BLaER1 treated with 17β-estradiol and CSF1 and Interleukin-3, amounts not matched to agents 10 nM and 100 nM (cell line): Measurements from ENCODE around the gene SH3PXD2A.

Experiments used
- H3K27ac ChIP-seq, 11 experiments: shearing (Covaris generic); formaldehyde crosslinking; 2 replicates each; pipeline ENCODE4 v1.8.1; 2022
- H3K27me3 ChIP-seq, 11 experiments: shearing (Covaris generic); formaldehyde crosslinking; 2 replicates each; pipeline ENCODE4 v1.8.1; 2022
- H3K36me3 ChIP-seq, 11 experiments: shearing (Covaris generic); formaldehyde crosslinking; 2 replicates each; pipeline ENCODE4 v1.8.1; 2022
- H3K4me1 ChIP-seq, 10 experiments: shearing (Covaris generic); formaldehyde crosslinking; 2 replicates each; pipeline ENCODE4 v1.8.1; 2022
- H3K4me2 ChIP-seq, 11 experiments: shearing (Covaris generic); formaldehyde crosslinking; 2 replicates each; pipeline ENCODE4 v1.8.1; 2022
- H3K4me3 ChIP-seq, 10 experiments: shearing (Covaris generic); formaldehyde crosslinking; 2 replicates each; pipeline ENCODE4 v1.8.1; 2022
- H3K9ac ChIP-seq, 11 experiments: shearing (Covaris generic); formaldehyde crosslinking; 2 replicates each; pipeline ENCODE4 v1.8.1; 2022
- H3K9me3 ChIP-seq, 11 experiments: shearing (Covaris generic); formaldehyde crosslinking; replicated peaks in 1 of 11; 2 replicates each; pipeline ENCODE4 v1.8.1; 2022
- H4K20me1 ChIP-seq, 11 experiments: shearing (Covaris generic); formaldehyde crosslinking; 2 replicates each; pipeline ENCODE4 v1.8.1; 2022
- Cebpa-rat ChIP-seq, 11 experiments: shearing (Covaris generic); IDR thresholded peaks; 2 replicates each; pipeline ENCODE4 v1.8.1; 2022

SH3PXD2A gene

GRCh38 chr10:103574097-103575061 is 281.0 kb downstream of the SH3PXD2A start:
- H3K4me2 ChIP-seq: no peak overlapping the region
- H3K36me3 ChIP-seq: no peaks in the 10 kb centered on the region
- H3K27me3 ChIP-seq: no peaks in the 10 kb centered on the region; a peak in 1 of 22 replicates
- H4K20me1 ChIP-seq: no peaks in the 10 kb centered on the region
- H3K4me3 ChIP-seq: no peak overlapping the region
- no peaks in the 10 kb centered on the region for H3K9me3 ChIP-seq
- no peak for TF ChIP-seq Cebpa-rat (IDR thresholded peaks at IDR 0.05)
- H3K9ac ChIP-seq: no peak overlapping the region
- H3K27ac ChIP-seq: no peak overlapping the region
- H3K4me1 ChIP-seq: peaks cover 0 to 46% (median 31%) of the 10 kb centered on the region in 10 experiments; a peak in 16 of 20 replicates

DNA sequence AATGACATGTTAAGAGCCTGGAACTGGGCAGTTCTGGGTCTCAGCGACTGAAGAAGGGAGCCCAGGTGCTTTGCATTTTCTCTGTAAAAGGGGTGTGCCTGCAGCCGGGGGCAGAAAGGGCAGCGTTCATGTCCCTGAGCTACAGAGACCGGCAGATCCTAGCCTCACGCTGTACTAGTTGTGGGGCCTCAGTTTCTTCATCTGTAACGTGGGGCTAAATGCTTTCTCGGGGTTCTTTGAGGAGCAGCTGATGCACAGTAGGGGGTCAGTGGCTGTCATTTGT is 282.2 kb downstream of the SH3PXD2A start:
- Histone ChIP-seq H4K20me1 (no peaks in the 10 kb centered on the region), H3K27ac (no peak overlapping the region), H3K9me3 (no peaks in the 10 kb centered on the region), H3K36me3 (no peaks in the 10 kb centered on the region), H3K4me2 (no peak overlapping the region), H3K4me1 (peaks cover 0 to 36% (median 27%) of the 10 kb centered on the region in 10 experiments; a peak in 16 of 20 replicates), H3K27me3 (no peaks in the 10 kb centered on the region; a peak in 1 of 22 replicates), H3K4me3 (no peak overlapping the region), H3K9ac (no peak overlapping the region)
- TF ChIP-seq Cebpa-rat (IDR thresholded peaks at IDR 0.05): no peak

DNA sequence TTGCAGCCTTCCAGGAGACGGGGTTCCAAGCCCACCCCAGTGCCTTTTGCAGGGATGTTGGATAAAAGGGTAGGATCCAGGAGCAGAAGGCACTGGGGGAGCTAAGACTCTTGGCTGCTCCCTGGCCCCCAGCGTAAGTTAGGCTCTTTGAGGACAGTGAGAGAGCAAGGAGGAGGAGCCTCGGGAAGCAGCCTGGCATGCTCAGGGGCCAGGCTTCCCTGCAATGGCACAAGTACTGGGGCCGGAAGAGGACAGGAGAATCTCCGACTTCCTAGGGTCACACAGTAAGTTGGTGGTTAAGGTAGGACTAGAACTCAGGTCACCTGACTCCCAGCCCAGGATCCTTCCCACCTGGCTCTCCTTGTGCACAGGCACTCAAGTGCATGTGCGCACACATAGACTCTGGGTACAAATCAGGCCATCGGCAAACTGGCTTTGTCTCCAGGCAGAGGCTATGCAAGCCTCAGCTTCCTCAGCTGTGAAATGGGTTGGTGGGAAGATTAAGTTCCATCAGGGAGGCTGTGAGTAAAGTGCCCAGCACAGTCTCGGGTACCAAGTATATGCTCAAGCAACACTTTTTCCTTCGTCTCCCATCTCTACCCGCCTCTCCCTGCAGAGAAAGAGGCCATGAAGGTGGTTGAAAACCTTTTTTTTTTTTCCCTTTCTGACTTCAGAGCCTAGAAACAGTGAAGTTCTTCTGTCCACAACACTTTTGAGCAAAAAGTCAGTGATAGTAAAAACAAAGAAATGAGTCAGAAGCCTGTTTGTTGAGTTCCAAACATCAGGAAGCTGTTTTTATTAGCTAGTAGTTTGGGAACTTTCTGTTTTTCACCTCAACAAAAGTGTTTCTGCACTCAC is 282.8 kb downstream of the SH3PXD2A start:
- TF ChIP-seq Cebpa-rat (IDR thresholded peaks at IDR 0.05): no peak
- no peak overlapping the region for H3K4me3 ChIP-seq
- H3K4me1 ChIP-seq: peaks cover 0 to 30% (median 24%) of the 10 kb centered on the region in 10 experiments; a peak in 16 of 20 replicates
- no peak overlapping the region for H3K4me2 ChIP-seq
- H4K20me1 ChIP-seq: no peaks in the 10 kb centered on the region
- H3K27me3 ChIP-seq: no peaks in the 10 kb centered on the region
- no peaks in the 10 kb centered on the region for H3K9me3 ChIP-seq
- no peak overlapping the region for H3K9ac ChIP-seq
- H3K36me3 ChIP-seq: no peaks in the 10 kb centered on the region
- no peak overlapping the region for H3K27ac ChIP-seq

GRCh38 chr10:103571656-103571975 is 283.8 kb downstream of the SH3PXD2A start:
- Histone ChIP-seq H3K9me3 (no peaks in the 10 kb centered on the region), H3K27ac (no peak overlapping the region), H3K27me3 (no peaks in the 10 kb centered on the region), H3K36me3 (no peaks in the 10 kb centered on the region), H3K9ac (no peak overlapping the region), H3K4me1 (peaks cover 0 to 21% (median 14%) of the 10 kb centered on the region in 10 experiments; a peak in 16 of 20 replicates), H4K20me1 (no peaks in the 10 kb centered on the region), H3K4me2 (no peak overlapping the region), H3K4me3 (no peak overlapping the region)
- TF ChIP-seq Cebpa-rat (IDR thresholded peaks at IDR 0.05): no peak

DNA sequence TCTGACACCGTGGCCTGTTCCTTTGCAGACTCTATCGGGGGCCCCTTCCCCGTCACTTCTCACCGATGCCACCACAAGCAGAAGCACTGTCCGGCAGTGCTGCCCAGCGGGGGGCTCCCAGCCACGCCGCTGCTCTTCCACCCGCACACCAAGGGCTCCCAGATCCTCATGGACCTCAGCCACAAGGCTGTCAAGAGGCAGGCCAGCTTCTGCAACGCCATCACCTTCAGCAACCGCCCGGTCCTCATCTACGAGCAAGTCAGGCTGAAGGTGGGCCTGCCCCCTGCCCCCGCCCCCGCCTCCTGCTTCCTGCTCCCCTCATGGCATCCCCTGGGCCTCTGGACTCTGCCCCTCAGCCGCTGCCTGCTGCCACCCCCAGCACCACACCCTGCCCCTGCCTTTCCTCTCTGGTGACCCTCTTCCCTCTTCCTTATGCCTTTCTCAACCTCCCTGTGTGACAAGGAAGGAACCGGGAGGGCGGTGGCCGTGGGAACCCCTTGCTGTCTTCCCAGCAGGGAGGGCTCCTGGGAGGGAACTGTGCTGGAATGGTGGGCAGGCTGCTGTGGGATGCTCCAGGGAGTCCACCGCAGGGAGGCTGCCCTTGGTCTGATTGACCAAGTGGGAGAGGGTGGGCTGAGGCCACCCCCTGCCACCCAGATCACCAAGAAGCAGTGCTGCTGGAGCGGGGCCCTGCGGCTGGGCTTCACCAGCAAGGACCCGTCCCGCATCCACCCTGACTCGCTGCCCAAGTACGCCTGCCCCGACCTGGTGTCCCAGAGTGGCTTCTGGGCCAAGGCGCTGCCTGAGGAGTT is 284.3 kb downstream of the SH3PXD2A start:
- no peak overlapping the region for H3K4me2 ChIP-seq
- H3K9ac ChIP-seq: no peak overlapping the region
- no peaks in the 10 kb centered on the region for H4K20me1 ChIP-seq
- H3K27me3 ChIP-seq: no peaks in the 10 kb centered on the region
- H3K4me3 ChIP-seq: no peak overlapping the region
- no peaks in the 10 kb centered on the region for H3K36me3 ChIP-seq
- no peaks in the 10 kb centered on the region for H3K9me3 ChIP-seq
- H3K4me1 ChIP-seq: peaks cover 0 to 15% (median 8%) of the 10 kb centered on the region in 10 experiments; a peak in 12 of 20 replicates
- H3K27ac ChIP-seq: no peak overlapping the region
- no peak for TF ChIP-seq Cebpa-rat (IDR thresholded peaks at IDR 0.05)

- Histone ChIP-seq H3K9ac (no peak overlapping the region), H3K4me3 (no peak overlapping the region), H3K4me2 (peak overlapping the region in 2 of 11 experiments; percentile 20 to 38; a peak in 2 of 22 replicates), H3K4me1 (peaks cover 0 to 6% (median 2%) of the 10 kb centered on the region in 10 experiments; a peak in 4 of 20 replicates), H3K36me3 (no peaks in the 10 kb centered on the region), H3K9me3 (no peaks in the 10 kb centered on the region), H3K27ac (no peak overlapping the region), H4K20me1 (no peaks in the 10 kb centered on the region), H3K27me3 (no peaks in the 10 kb centered on the region)
- TF ChIP-seq Cebpa-rat (IDR thresholded peaks at IDR 0.05): no peak
Observed at GRCh38 chr10:103569896-103570295, 285.5 kb downstream of the SH3PXD2A start.

DNA sequence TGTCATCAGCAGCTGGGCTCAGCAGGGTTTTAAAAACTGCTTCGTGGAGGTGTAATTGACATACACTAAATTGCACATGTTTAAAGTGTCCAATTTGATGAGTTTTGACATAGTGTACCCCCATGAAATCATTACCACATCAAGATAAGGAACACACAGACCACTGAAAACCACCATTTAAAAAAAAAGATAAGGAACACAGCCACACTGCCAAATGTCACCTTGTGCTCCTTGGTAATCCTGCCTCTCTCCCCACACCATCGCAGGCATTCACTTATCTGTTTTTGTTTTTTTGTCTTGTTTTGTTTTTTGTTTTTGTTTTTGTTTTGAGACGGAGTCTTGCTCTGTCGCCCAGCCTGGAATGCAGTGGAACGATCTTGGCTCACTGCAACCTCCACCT is 286.9 kb downstream of the SH3PXD2A start:
- no peaks in the 10 kb centered on the region; a peak in 1 of 22 replicates for H4K20me1 ChIP-seq
- H3K36me3 ChIP-seq: no peaks in the 10 kb centered on the region
- H3K9ac ChIP-seq: no peak overlapping the region
- H3K4me1 ChIP-seq: peaks cover 0 to 11% (median 2%) of the 10 kb centered on the region in 10 experiments; a peak in 4 of 20 replicates
- no peaks in the 10 kb centered on the region for H3K27me3 ChIP-seq
- H3K4me3 ChIP-seq: no peak overlapping the region
- TF ChIP-seq Cebpa-rat (IDR thresholded peaks at IDR 0.05): no peak
- H3K4me2 ChIP-seq: no peak overlapping the region
- no peak overlapping the region for H3K27ac ChIP-seq
- no peaks in the 10 kb centered on the region for H3K9me3 ChIP-seq

DNA sequence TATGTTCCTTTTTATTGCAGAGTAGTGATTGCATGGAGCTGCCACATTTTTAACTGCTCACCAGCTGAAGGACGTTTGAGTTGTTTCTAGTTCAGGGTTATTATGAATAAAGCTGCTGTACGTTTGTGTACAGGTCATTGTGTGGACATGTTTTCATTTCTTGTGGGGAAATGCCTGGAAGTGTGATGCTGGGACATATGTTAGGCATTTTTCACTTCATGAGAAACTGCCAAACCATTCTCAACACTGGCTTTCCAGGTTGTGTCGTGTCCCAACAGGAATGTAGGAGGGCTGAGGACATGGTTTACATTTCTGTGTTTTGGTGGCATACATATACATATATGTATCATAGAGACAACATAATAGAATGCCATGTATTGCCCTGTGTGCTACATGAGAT is 288.8 kb downstream of the SH3PXD2A start:
- H3K4me1 ChIP-seq: peaks cover 0 to 6% (median 0%) of the 10 kb centered on the region in 10 experiments; a peak in 2 of 20 replicates
- H3K27me3 ChIP-seq: no peaks in the 10 kb centered on the region
- no peak overlapping the region for H3K4me3 ChIP-seq
- no peak overlapping the region for H3K9ac ChIP-seq
- no peak for TF ChIP-seq Cebpa-rat (IDR thresholded peaks at IDR 0.05)
- no peaks in the 10 kb centered on the region for H3K36me3 ChIP-seq
- no peaks in the 10 kb centered on the region; a peak in 1 of 22 replicates for H4K20me1 ChIP-seq
- H3K9me3 ChIP-seq: no peaks in the 10 kb centered on the region
- H3K4me2 ChIP-seq: no peak overlapping the region
- no peak overlapping the region for H3K27ac ChIP-seq
